LoVo (cell line): ENCODE data around the gene GBF1.
"Not testable (repeated sequence)": the region's sequence is repeated elsewhere in the genome, so short reads cannot be mapped to it uniquely, and the experiment has no call there.

Experiments used
- DNase-seq: peaks from one replicate; pipeline ENCODE4 v3.0.0-alpha.2; 2016; ENCODE audit warnings: low spot score

The GBF1 gene

DNA sequence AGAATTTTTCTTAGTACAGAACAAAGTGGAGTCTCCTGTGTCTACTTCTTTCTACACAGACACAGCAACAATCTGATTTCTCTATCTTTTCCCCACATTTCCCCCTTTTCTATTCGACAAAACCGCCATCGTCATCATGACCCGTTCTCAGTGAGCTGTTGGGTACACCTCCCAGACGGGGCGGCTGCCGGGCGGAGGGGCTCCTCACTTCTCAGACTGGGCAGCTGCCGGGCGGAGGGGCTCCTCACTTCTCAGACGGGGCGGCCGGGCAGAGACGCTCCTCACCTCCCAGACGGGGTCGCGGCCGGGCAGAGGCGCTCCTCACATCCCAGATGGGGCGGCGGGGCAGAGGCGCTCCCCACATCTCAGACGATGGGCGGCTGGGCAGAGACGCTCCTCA lies 56.0 kb downstream of the GBF1 start:
- not testable (repeated sequence) for DNase-seq

DNA sequence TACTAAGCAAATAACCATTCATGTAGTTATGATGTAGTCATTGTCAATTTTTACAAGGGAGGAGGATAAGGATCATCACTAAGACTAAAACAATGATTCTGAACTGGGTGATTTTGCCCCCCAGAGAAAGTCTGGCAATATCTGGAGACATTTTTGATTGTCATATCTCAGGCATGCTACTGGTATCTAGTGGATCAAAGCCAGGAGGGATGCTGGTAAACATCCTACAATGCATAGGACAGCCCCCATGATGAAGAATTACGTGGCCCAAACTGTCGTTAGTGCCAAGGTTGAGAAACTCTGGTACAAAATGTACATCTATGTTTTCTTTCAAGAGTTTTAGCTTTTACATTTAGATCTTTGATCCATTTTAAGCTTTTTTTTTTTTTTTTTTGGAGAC lies 57.3 kb downstream of the GBF1 start:
- no peak for DNase-seq

DNA sequence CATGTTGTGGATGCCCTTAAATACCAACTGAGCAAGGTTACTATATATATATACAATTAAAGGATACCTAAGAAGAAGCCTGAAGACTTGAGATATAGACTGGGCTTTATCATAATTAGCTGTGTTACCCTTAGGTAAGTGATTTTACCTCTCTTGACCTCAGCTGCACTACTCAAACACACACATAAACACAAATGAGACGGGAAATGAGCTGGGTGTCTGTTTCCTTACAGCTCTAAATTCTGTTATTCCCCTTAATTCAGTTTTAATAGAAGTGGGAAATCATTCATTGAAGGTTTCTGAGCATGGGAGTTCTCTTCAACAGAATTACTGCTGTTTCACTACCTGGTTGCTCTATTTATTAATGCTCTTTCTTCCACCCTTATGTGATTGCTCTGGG lies 60.7 kb downstream of the GBF1 start:
- no peak for DNase-seq

DNA sequence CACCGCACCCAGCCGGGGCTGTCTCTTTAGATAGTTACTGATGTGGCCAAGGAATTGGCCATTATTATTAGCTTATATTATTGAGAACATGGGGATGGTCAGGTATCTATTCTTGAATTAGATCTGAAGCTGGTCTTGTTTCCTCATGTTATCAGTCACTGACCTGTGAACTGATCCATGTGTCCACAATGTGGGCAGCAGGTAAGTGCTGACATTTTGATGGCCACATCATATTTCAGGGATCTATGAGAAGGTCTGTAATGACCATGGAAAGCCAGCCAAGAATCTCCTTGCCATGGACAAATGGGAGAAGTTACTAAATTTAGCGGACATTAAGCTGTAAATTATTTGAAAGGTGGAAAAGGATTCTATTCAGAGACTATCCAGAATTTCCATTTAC lies 61.4 kb downstream of the GBF1 start:
- no peak for DNase-seq

DNA sequence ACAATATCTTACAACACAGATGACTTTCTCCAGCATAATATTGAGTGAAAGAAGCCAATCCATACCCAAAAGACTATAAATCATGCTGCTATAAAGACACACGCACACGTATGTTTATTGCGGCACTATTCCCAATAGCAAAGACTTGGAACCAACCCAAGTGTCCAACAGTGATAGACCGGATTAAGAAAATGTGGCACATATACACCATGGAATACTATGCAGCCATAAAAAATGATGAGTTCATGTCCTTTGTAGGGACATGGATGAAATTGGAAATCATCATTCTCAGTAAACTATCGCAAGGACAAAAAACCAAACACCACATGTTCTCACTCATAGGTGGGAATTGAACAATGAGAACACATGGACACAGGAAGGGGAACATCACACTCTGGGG lies 63.0 kb downstream of the GBF1 start:
- DNase-seq: not testable (repeated sequence)

DNA sequence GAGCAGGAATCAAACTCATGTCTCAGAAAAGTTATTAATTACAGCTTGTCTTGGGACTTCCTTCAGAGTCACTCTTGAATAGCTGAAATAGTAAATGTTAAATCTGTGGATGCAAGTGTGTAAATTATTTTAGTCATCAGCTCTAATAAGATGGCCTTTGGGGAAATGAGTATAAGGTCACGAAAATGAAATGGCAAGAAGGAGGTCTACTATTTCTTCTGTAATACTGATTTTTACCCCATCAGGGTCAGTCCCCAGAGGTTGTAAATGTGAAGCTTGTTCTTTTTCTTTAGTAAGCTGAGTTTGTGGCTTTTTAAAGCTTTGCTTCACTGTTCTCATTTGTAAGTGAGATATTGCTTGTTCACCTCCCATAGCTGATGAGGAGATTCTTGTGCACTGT lies 63.9 kb downstream of the GBF1 start:
- DNase-seq: no peak

DNA sequence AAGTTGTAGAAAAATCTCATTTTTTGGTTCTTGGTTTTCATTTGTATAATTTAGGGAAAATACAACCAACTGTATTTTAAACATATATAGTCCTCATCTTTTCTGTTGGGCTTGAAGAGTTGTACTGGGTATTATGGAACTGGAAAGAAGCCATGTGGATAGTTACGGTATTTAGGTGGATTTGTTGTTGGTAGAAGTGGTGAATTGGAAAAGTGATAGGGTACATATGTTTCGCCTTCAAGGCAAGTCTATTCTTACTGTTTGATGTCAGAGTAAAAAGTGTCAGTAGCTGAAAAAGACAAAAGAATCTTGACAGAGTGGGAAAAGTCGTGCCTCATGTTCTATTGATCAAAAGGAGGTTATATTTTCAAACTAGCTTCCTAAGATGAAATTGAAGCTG lies 64.6 kb downstream of the GBF1 start:
- DNase-seq: no peak

DNA sequence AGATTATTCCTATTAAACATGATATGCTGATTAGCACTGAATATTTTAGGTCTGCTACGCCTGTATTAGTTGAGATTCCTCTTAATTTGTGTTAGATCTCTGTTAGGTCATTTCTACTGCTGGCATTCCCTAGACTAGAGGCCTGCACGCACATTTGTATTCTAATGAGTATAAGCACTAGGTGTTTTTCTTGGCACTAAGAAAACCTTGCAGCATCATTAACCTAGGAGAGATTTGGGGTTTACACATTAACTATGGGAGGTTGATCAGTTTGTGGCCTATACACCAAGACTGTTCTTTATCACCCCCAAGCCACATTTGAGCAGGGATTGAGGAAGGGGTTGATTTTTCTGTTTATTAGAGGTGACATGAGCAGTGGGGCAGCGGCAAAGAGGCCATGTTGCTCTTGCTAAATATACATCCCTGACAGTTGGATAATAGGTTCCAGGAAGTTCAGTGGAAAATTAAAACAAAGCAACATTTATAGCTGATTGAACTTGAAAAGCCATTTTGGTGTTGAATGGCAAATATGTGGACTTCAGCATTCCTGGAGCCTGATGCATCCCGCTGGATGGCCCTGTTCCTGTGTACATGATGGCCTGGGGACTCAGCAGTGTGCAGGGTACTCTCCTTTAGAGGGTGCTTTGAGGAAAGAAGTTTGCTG lies 65.2 kb downstream of the GBF1 start:
- DNase-seq: peak; percentile 13

DNA sequence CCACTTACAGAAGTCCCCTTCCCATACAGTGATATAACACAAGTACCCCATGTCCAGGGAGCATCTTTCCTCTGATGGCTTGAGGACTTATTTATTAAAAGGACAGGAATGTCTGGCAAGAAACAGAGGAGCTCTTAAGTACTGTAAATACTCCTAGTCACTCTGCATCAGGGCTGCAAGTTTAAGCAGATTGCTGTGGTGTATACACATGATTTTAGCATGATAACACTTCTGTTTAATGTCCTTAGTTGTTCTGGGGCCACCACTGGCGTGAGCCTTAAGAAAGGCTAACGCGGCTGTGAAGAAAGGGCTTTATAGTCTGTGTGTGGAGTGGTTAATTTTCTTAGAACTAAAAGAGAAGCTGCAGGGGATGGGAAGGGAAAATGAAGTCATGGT lies 65.7 kb downstream of the GBF1 start:
- DNase-seq: no peak

DNA sequence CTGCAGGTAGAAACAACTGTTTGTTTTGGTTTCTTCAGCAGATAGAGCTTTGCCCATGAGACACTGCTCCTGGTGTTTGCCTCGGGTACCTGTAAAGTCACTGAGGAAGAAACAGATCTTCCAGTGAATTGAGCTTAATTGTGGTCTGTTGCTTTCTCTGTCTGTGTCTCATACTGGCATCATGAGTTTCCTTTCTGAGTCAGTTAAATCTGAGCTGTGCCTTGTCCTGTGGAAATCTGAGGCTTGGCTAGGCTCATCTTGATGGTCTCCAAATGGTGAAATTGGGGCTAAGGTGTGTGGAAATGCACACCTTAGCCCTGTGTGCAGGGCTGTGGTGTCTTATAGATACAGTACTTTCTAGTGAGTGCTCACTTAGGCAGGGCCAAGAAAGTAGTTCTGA lies 67.4 kb downstream of the GBF1 start:
- DNase-seq: no peak

DNA sequence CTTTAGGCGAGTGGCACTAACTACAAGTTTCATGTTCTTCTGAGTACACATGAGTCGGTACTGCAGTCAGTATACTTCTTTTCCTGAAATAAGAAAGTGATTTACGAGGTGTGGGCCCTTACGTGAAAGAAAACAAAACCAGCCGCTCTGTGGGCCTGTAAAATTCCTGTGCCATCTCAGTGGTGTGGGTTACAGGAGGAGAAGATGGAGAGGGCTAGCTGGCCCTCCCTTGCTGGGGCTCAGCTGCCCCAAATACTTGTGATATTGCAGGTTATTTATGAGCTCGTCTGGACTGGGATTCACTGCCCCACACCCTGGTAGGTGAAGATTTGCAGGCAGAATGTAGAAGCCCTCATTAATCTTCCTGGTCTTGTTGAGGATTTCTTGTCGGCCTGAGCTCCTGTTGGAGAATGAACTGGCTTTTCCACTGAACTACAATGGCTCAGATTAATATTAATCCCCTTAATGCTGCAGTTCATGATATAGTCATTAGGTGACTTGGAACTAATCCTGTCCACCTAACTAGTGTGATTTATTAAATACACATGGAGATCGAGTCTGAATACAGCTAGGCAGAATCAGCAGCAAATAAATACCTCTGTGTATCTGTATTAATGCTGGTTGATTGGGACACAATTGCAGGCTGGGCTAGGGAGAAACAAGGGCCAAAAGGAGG lies 68.0 kb downstream of the GBF1 start:
- DNase-seq: no peak

DNA sequence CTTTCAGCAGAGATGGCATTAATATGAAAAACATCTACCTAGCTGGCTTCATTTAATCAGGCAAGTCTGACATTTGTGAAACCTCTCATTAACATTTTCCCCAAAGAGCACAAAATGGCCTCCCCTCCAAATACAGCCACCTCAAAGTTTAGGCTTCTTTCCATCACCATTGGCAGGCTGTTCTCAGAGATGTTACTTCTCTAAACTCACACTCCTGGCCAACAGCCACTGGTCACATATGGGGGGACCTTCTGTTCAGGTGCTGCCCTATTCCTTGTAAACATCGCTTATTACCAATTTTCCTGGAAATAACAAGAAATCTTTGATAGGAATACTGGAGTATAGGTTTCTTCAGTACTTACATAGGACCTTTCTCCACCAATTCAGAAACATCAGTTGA lies 69.5 kb downstream of the GBF1 start:
- DNase-seq: no peak

DNA sequence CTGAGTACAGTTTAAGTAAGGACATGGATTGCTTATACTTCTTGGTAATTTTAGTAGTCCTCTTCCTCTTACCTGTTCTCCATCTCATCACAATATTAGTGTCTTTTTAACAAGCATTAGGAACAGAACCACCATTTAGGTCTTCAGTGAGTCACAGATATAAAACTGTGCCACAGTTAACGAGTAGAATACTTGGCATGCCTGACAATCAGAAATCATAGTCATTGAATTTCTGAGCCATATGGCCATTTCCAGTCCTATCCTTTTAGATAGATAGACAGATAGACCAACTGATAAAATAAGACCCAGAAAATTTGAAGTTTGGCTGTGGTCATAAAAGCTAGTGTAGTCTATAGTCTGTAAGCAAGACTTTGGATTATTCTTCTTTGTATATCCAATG lies 71.1 kb downstream of the GBF1 start:
- no peak for DNase-seq

DNA sequence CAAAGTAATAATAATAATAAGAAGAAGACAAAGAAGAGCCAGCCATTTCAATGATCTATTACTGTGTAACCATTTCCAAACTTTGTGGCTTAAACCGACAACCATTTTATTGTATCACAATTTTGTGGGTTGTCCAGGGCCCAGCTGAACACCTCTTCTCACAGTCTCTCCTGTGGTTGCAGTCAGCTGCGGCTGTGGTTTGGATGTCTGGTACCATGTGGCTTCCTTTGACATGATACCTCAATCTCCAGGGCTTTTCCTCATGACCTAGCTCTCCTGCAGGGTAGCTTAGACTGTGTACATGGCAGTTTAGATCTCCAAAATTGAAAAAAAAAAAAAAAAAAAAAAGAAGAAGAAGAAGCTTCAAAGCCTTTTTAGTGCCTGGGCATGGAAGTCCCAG lies 77.6 kb downstream of the GBF1 start:
- no peak for DNase-seq

DNA sequence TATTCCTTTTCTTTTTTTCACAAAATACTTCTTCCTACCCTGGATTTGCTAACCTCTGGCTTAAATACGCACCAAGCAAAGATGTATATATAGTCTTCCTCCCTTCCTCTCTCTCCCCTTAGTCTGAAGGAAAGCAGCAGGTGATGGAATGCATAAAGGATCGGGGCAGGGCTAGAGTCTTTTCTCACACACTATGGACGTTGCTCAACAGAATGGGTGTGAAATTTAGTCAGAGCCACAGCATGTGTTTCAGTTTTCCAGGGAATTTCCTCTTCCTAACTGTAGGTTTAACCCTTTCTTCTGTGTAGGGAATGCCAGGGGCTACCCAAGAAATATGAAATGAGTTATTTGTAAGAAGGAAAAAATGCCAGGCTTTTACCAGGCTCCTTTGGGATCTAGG lies 78.7 kb downstream of the GBF1 start:
- DNase-seq: no peak

DNA sequence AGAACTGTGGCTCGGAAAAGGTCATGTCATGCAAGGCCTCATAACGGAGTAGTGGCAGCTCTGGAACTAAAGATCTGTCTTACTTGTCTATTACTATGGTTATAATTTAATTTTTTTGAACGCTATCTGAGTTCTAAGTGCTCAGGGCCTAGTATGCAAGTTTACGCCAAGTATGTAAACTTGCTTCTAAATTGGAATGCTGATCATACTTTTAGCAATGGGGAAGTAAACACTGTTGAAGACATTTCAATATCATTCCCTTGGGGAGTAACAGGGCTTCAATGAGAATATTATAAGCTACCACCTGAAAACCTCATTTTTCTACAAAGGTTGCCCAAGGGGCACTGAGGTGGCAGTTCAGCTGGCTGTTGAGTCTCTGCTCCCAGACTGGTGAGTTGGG lies 80.7 kb downstream of the GBF1 start:
- DNase-seq: no peak

DNA sequence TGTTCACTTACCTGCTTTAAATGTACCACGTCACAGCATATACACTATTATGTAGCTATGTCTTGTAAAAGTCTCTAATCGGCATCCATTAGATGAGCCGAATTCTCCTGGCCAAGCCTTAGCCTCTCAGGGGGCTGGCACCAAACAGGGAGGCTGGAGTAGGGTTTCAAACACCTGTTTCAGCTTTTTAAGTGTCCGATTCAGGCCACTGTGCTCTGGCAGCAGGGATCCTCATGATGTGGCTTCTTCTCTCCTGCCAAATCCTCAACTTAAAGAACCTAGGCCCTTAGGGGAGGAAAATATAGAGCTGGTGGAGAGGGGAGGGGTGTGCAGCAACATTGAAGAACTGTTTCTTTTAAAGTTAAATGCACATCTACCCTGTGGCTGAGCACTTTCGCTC lies 81.7 kb downstream of the GBF1 start:
- no peak for DNase-seq

DNA sequence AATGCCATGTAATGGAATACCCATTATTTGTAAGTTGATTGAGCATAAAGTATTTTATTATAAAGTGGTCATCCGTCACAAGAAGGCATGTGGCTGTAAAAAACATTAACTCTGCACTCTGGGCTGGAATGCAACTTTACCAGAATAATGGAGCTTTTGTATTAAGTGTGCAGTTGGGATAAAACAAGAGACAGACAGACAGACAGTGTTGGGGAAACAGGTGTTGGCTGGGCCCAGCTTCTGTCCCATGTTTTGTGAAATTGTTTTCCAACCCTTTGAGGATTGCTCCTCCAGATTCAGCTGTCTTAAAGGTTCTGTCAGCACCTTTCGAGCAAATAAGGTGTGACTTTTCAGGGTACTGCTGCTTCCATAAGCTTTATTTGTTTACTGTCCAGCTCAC lies 82.3 kb downstream of the GBF1 start:
- DNase-seq: no peak

DNA sequence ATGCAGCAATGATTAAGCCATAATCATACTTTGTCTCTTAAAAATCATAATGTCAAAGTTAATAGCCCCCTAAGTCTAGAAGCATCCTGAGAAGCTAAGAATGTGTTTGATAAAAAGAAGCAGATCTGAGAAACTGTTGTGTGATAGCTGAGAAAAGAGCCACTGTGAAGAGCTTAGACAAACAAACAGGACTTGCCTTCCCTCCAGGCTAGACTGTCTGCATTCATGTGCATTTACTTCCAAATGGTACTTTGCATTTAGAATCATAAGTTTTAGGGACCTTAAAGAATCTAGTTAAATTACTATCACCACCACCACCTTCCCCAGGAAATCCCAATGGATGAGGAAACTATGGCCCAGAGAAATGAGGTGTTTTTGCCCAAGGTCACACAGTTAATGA lies 87.4 kb downstream of the GBF1 start:
- no peak for DNase-seq

DNA sequence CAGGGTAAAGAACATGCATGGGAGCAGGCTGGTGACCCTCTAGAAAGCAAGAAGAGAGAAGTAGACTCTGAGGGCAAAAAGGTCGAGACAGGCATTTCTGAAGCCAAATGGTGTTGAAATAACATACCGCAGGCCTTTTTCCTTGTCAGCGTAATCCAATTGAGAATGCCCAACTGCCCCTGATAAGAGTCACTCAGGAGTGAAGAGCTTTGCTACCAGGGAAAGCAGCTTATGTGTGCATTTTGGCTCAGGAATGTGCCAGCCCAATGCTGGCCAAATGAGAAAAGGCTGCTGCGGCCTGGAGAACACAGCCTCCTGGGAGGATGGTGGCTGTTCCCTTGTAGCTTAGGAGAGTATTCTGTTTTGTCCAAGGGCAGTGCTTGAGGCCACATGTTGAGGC lies 88.8 kb downstream of the GBF1 start:
- no peak for DNase-seq

DNA sequence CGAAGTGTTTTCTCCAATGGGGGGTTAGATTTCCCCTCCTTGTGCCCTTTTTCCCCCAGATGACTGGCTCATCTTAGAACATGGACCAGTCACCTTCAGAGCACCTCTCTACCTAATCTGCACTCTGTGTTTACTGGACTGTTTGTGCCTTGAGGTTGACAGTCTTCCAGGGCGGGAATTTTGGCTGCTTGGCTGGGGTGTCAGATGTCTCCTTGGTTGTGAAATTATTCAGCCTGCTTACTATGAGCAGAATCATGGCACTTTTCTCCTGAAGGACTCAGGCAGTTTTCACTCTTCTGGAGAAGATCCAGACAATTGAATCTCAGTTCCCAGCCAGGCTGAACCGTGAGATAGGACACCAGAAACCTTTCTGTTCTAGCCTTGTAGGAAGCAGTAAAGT lies 89.9 kb downstream of the GBF1 start:
- DNase-seq: no peak

DNA sequence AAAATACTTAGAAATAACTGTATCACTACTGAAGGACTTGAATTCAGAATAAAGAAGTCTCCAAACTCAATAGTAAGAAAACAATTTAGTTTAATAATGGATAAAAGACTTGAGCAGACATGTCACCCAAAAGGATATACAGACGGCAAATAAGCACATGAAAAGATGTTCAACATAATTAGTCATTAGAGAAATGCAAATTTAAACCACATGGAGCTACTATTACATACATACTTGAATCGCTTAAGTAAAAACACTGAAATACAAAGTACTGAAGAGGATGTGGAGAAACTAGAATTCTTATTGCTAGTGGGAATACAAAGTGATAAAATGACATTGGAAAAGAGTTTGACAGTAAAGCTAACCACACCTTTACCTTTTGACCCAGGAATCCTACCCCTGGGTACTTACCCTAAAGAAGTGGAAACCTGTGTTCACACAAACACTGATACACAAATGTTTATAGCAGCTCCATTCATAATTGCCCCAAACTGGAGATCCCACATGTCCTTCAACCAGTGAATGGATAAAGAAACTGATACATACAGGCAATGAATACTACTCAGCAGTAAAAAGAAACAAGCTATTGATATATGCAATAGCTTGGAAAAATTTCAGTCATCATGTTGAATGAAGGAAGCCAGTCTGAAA lies 95.8 kb downstream of the GBF1 start:
- no peak for DNase-seq

DNA sequence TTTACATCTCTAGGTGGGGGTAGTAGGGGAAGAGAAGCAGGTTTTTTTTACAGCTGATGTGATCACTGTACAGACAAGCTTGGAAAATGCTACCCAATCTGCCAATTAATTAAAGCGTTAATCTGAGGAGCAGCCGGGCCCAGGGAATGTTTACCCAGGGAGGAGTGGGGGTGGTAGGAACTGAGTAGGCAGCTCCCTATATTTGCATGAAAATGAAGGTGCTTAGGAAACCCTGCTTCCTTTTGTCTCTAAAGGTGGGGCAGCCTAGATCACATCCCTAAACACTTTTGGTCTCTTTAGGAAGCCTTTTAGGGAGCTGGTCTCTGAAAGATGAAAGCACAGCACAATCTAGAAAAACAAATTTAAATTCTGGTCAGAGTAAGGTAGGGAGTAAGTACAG lies 97.1 kb downstream of the GBF1 start:
- no peak for DNase-seq

DNA sequence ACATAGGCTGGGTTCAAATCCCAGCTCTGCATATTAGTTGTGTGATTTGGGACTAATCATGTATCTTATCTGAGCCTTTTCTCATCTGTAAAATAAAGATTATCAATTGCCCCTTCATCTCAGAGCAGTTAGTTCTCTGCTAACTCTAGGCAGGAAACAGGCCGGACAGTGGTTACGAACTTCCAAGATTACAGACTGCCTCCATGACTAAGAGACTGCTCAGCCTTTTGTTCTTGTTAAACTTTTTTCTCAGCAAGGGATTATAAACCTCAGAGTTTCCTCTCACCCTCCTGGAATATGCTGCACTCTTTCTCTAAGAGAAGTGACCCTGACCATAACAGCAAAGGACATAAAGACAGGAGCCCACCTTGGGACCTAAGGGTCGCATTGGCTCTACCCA lies 97.6 kb downstream of the GBF1 start:
- DNase-seq: no peak
